Activated T-helper 2 cell treated with anti-CD3 and anti-CD28 coated beads, Interferon-gamma antibody, Interleukin-2, Interleukin-4, amounts not matched to agents 10 μg/mL and 5 μg/mL and 100 μg/mL, durations not matched to agents 14 hours and 24 hours and 36 hours (primary cell): ENCODE measurements around the gene IDS. TPM values are rescaled to one million over a fixed set of nuclear protein-coding genes. Genes with fewer than 3 reads are reported as not detected.
A peak's percentile ranks its signal among the peaks of the same experiment; 100 is the strongest.
"Not testable (repeated sequence)": the region's sequence is repeated elsewhere in the genome, so short reads cannot be mapped to it uniquely, and the experiment has no call there.

Experiments used
- DNase-seq: peaks from one replicate; pipeline ENCODE4 v3.0.0; 2021; ENCODE audit warnings: low spot score
- H3K27ac Mint-ChIP-seq: one replicate; pipeline ENCODE4 v1.8.0; 2021; ENCODE audit warnings: mixed read lengths
- H3K27me3 Mint-ChIP-seq: one replicate; pipeline ENCODE4 v1.8.0; 2021; ENCODE audit warnings: low read depth, mixed read lengths
- H3K36me3 Mint-ChIP-seq: one replicate; pipeline ENCODE4 v1.8.0; 2021; ENCODE audit warnings: low read depth, mixed read lengths
- H3K4me1 Mint-ChIP-seq: one replicate; pipeline ENCODE4 v1.8.0; 2021; ENCODE audit warnings: low read depth, mixed read lengths
- H3K4me3 Mint-ChIP-seq: one replicate; pipeline ENCODE4 v1.8.0; 2021; ENCODE audit warnings: low read depth, mild to moderate bottlenecking, moderate library complexity, mixed read lengths
- H3K9me3 Mint-ChIP-seq: one replicate; pipeline ENCODE4 v1.8.0; 2021; ENCODE audit warnings: mixed read lengths
- intact Hi-C: fragments of 100-400 bp; cut with micrococcal nuclease; formaldehyde crosslinking; loops from one replicate; pipeline ENCODE4 v1.15.1; 2023
- total RNA-seq: library from RNA; stranded (reverse); gene quantifications from 2 replicates; pipeline ENCODE4 v1.2.3, GENCODE V29; 2022

The IDS gene
- total RNA-seq, 1 donor from 2014 or later: 40.4 TPM

GRCh38 chrX:149490100-149490499 lies 15.0 kb downstream of the IDS start:
- H3K4me3 Mint-ChIP-seq: no peak overlapping the region
- peaks cover 10% of the 10 kb centered on the region for H3K4me1 Mint-ChIP-seq
- H3K27ac Mint-ChIP-seq: no peak overlapping the region
- H3K9me3 Mint-ChIP-seq: no peaks in the 10 kb centered on the region
- no peaks in the 10 kb centered on the region for H3K27me3 Mint-ChIP-seq
- intact Hi-C loops: no loop called here
- peaks cover 40% of the 10 kb centered on the region for H3K36me3 Mint-ChIP-seq
- DNase-seq: no peak

- H3K27me3 Mint-ChIP-seq, H3K4me3 Mint-ChIP-seq, H3K27ac Mint-ChIP-seq, H3K4me1 Mint-ChIP-seq, DNase-seq, intact Hi-C loops, H3K9me3 Mint-ChIP-seq: not testable (repeated sequence)
- H3K36me3 Mint-ChIP-seq: peaks cover 44% of the 10 kb centered on the region
Observed at GRCh38 chrX:149488411-149489052, 16.6 kb downstream of the IDS start.

DNA sequence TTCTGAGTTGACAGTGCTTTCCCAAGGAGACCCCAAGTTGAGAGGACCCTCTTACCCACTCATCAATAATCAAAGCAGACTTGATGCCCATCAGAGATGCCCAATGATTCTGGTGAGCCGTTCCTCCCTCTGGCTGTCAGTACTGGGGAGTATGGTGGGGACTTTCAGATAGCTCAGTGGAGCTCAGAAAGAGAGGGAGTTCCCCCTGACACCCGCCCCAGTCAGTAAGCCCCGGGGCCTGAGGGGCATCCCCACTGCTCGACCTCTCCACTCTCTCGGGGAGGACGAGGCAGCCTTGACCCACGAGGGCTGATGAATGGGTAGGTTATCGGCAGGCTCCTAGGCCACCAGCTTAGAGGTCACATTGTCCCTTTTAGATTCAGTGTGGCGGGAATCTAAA lies 17.1 kb downstream of the IDS start:
- H3K9me3 Mint-ChIP-seq, H3K27ac Mint-ChIP-seq, H3K4me3 Mint-ChIP-seq, H3K27me3 Mint-ChIP-seq, DNase-seq, intact Hi-C loops, H3K4me1 Mint-ChIP-seq: not testable (repeated sequence)
- peaks cover 46% of the 10 kb centered on the region for H3K36me3 Mint-ChIP-seq

DNA sequence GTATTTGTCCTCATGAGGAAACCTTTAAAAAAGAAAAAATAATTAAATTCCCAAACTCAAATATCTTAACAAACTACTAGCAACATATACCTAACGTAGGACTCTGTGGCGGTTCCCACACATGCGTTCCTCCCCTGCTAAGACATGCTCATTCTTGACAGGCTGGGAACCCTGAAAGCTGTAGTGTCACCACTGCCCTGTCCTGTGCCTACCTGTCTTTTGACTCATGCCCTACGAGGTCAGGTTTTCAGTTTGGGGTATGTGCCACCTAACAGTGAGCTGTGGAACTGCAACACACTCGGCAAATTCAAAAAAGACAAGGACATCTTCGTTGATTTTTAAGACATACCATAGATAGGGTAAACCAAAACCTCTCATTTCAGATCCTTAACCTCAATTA lies 17.8 kb downstream of the IDS start:
- Mint-ChIP-seq H3K36me3 (peaks cover 49% of the 10 kb centered on the region), H3K4me3 (no peak overlapping the region)
- no peak for DNase-seq

DNA sequence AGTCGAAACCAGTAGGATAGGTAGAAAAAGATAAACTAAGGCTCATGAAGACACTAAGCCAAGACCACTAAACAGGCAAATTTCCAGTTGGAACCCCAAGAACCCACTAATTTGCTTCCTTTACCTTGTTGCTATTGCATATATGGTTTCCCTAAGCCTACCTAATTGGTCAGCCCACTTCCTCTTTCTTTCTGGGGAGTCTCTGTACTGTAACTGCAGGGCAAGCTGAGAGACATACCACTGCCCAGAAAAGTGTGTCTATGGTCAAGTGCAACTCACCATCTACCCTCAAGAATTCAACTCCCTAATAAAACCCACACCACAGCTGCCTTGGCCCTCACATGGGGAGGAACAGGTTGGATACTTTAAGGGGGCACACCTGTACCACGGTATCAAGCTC lies 28.6 kb downstream of the IDS start:
- Mint-ChIP-seq H3K27ac (no peak overlapping the region), H3K4me3 (no peak overlapping the region), H3K27me3 (no peaks in the 10 kb centered on the region), H3K4me1 (no peaks in the 10 kb centered on the region), H3K9me3 (no peaks in the 10 kb centered on the region), H3K36me3 (peaks cover 29% of the 10 kb centered on the region)
- DNase-seq: no peak
- intact Hi-C loops: loop anchor here (10.0 kb wide), 1 partner anchor 192 kb away; no protein-coding TSS in a partner anchor

More for the DNA sequence above, 17.8 kb downstream of the IDS start:
- Mint-ChIP-seq H3K27me3 (no peaks in the 10 kb centered on the region), H3K27ac (no peak overlapping the region), H3K4me1 (peaks cover 10% of the 10 kb centered on the region), H3K9me3 (no peaks in the 10 kb centered on the region)
- intact Hi-C loops: no loop called here

DNA sequence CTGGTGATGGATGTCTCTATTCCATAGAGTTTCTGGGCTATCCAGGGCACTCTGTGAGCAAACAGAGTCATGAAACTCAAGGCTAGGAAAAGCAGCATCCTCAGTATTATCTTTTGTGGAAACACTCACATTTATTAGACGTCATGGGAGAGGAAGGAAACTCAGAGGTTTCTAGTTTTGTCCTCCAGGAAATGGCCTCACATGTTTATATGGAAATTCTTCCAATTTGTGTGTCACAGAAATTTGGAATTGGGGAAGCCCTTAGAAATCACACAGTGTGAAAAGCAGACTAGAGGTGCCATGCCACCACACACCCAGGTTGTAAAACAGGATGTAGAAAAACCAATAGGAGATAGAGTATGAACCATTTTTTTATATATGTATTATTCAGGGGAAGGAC lies 31.1 kb downstream of the IDS start:
- Mint-ChIP-seq H3K27ac (no peak overlapping the region), H3K27me3 (peaks cover 4% of the 10 kb centered on the region), H3K36me3 (peaks cover 14% of the 10 kb centered on the region), H3K9me3 (no peaks in the 10 kb centered on the region), H3K4me3 (no peak overlapping the region), H3K4me1 (peaks cover 2% of the 10 kb centered on the region)
- DNase-seq: no peak
- intact Hi-C loops: loop anchor here (10.0 kb wide), 1 partner anchor 189 kb away; no protein-coding TSS in a partner anchor

DNA sequence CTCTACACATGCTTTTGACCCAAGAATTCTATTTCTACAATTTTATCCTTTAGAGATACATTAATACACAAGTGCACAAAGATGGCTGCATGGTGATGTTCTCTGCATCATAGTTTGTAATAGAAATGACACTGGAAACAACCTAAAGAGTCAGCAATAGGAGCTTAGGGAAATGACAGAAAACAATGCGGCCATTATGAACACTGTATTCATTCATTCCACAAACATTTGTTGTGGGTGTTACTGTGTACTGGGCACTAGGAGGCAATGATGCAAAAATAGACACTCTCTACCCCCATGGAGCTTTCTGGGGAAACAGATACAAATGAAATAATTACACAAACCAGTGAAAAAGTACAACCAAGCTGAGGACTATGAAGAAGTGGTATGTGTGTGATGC lies 32.0 kb downstream of the IDS start:
- peaks cover 4% of the 10 kb centered on the region for H3K27me3 Mint-ChIP-seq
- intact Hi-C loops: loop anchor here (10.0 kb wide), 1 partner anchor 188 kb away; no protein-coding TSS in a partner anchor
- peaks cover 10% of the 10 kb centered on the region for H3K36me3 Mint-ChIP-seq
- H3K4me3 Mint-ChIP-seq: no peak overlapping the region
- peaks cover 2% of the 10 kb centered on the region for H3K4me1 Mint-ChIP-seq
- no peak for DNase-seq
- no peaks in the 10 kb centered on the region for H3K9me3 Mint-ChIP-seq
- no peak overlapping the region for H3K27ac Mint-ChIP-seq

DNA sequence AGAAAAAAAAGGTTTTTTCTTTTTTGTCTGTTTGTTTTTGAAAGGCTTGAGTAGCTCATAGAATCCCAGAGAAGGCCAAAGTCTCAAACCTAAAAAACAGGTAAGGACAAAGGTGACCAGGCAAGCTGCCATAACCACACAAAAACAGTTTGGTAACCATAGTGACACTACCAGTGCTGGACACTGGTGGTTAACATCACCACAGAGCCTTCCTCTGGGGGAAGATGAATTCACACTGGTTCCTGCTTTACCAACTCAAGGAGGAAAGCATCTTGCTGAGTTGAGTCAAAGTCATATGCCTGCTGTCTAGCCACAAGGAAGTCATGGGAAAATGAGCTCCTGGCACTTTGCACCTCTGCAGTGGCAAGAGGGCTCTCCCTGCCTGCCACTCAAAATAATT lies 32.5 kb downstream of the IDS start:
- intact Hi-C loops: loop anchor here (10.0 kb wide), 1 partner anchor 188 kb away; no protein-coding TSS in a partner anchor
- Mint-ChIP-seq H3K4me1 (peaks cover 2% of the 10 kb centered on the region), H3K27ac (no peak overlapping the region), H3K9me3 (no peaks in the 10 kb centered on the region), H3K27me3 (peaks cover 4% of the 10 kb centered on the region), H3K4me3 (no peak overlapping the region), H3K36me3 (peaks cover 6% of the 10 kb centered on the region)
- no peak for DNase-seq

DNA sequence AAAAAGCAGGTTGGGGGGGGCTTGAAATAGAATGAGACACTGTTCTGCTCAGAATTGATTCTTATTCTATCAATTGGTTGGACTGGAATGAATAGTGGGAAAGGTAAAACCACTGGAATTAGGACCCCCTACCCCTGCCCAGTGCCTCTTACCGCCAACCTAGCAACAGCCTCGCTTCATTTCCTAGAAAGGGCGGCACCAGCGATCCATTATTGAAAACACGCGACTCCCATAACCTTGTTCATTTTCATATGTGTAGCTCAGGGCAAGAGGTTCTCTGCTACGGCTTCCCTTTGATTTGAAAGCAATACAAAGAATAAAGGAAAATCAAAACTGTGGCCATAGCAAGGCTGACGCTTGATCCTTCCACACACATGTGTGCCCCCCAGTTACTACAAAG lies 33.7 kb downstream of the IDS start:
- H3K27me3 Mint-ChIP-seq: peaks cover 4% of the 10 kb centered on the region
- no peaks in the 10 kb centered on the region for H3K9me3 Mint-ChIP-seq
- H3K27ac Mint-ChIP-seq: no peak overlapping the region
- H3K4me3 Mint-ChIP-seq: no peak overlapping the region
- H3K36me3 Mint-ChIP-seq: peaks cover 3% of the 10 kb centered on the region
- H3K4me1 Mint-ChIP-seq: peaks cover 2% of the 10 kb centered on the region
- intact Hi-C loops: loop anchor here (1.0 to 10.0 kb wide), 2 partner anchors 187 to 1422 kb away; no protein-coding TSS in a partner anchor
- no peak for DNase-seq

DNA sequence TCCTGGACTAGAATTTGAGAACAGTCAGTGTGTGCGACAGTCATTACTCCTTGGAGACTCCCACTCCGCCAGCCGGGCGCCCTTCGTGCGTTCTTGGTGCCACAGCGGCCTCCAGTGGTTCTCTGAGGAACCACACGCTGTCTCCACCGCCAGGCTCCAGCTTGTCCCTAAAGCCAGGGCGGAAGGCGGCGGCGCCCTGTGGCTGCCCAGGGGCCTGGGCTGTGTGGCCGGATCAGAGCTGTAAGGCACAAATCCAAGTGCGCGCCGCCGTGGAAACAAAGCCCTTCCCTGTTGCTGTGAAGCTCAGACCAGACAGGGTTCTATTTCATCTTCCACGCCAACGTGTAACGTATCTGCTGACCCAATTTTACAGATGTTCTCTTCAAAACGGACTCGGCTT lies 34.2 kb downstream of the IDS start:
- DNase-seq: peak; percentile 47
- no peak overlapping the region for H3K4me3 Mint-ChIP-seq
- peaks cover 4% of the 10 kb centered on the region for H3K27me3 Mint-ChIP-seq
- H3K36me3 Mint-ChIP-seq: peaks cover 3% of the 10 kb centered on the region
- intact Hi-C loops: loop anchor here (1.0 to 10.0 kb wide), 2 partner anchors 186 to 1422 kb away; no protein-coding TSS in a partner anchor
- H3K4me1 Mint-ChIP-seq: peaks cover 2% of the 10 kb centered on the region
- no peak overlapping the region for H3K27ac Mint-ChIP-seq
- H3K9me3 Mint-ChIP-seq: no peaks in the 10 kb centered on the region

DNA sequence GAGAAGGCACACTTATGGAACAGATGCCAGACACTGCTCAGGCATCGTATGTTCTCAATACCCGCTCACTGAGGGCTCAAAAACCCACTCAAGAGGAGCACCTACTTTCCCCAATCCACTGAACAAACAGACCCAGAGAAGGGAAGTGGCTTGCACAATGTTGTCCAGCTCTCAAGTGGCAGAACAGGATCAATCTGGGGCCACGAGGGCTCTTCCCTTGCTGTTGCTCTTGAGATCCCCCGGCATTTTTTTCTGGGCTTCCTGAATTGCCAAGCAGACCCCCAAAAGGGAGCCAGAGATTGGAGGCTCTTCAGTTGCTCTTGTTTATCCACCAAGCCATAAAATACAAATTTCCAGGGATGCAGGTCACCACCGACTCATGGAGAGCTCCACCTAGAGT lies 35.7 kb downstream of the IDS start:
- H3K4me1 Mint-ChIP-seq: peaks cover 2% of the 10 kb centered on the region
- peaks cover 4% of the 10 kb centered on the region for H3K27me3 Mint-ChIP-seq
- DNase-seq: no peak
- intact Hi-C loops: no loop called here
- H3K9me3 Mint-ChIP-seq: no peaks in the 10 kb centered on the region
- no peaks in the 10 kb centered on the region for H3K36me3 Mint-ChIP-seq
- no peak overlapping the region for H3K27ac Mint-ChIP-seq
- no peak overlapping the region for H3K4me3 Mint-ChIP-seq

- H3K4me3 Mint-ChIP-seq: no peak overlapping the region
- no peaks in the 10 kb centered on the region for H3K36me3 Mint-ChIP-seq
- intact Hi-C loops: no loop called here
- no peak overlapping the region for H3K27ac Mint-ChIP-seq
- H3K27me3 Mint-ChIP-seq: peaks cover 4% of the 10 kb centered on the region
- no peak for DNase-seq
- H3K9me3 Mint-ChIP-seq: no peaks in the 10 kb centered on the region
- peaks cover 2% of the 10 kb centered on the region for H3K4me1 Mint-ChIP-seq
Observed at GRCh38 chrX:149467920-149468319, 37.2 kb downstream of the IDS start.

DNA sequence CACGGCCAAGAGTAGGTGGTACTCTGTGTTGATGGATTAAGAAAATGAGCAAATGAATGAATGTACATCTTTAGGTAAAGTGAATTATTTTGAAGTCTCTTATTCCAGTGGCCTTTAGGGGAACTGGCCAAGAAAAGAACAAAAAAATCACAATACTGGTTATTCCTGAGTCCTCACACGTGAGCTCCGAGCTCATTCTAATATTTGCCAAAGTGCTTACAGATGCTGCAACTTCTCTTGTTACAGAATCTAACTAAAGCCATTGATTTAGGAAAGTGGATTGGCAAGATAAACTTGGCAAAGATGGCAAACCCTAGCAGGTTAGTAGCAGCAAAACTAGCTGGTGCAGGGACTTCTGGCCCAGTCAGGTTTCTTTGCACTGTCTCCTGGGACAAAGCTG lies 37.6 kb downstream of the IDS start:
- intact Hi-C loops: no loop called here
- Mint-ChIP-seq H3K4me3 (no peak overlapping the region), H3K9me3 (no peaks in the 10 kb centered on the region), H3K27me3 (peaks cover 4% of the 10 kb centered on the region), H3K36me3 (no peaks in the 10 kb centered on the region), H3K4me1 (peaks cover 2% of the 10 kb centered on the region), H3K27ac (no peak overlapping the region)
- no peak for DNase-seq
